Neural cell (in vitro differentiated cells): ENCODE measurements around the gene DMRTC1B.
"Not testable (repeated sequence)": the region's sequence is repeated elsewhere in the genome, so short reads cannot be mapped to it uniquely, and the experiment has no call there.

Source experiments
- EZH2 ChIP-seq: fragments of 200-600, 300-800 bp; shearing (Covaris generic), sonication (generic); IDR thresholded peaks from 2 replicates; pipeline ENCODE4 v1.6.1; 2014; ENCODE audit warnings: antibody characterized with exemption, low read length, borderline replicate concordance, mild to moderate bottlenecking; ENCODE audit not compliant: insufficient read depth, poor library complexity, severe bottlenecking
- MXI1 ChIP-seq: fragments of 450-650 bp; conservative IDR thresholded peaks from 2 replicates; pipeline ENCODE4 v1.6.1; 2014; ENCODE audit warnings: antibody characterized with exemption, mild to moderate bottlenecking; ENCODE audit not compliant: poor library complexity, severe bottlenecking
- POLR2AphosphoS5 ChIP-seq: IDR thresholded peaks from 2 replicates; pipeline ENCODE4 v1.6.1; 2012
- SMC3 ChIP-seq: fragments of 450-650 bp; conservative IDR thresholded peaks from 2 replicates; pipeline ENCODE4 v1.6.1; 2014; ENCODE audit warnings: antibody characterized with exemption, mild to moderate bottlenecking, moderate library complexity; ENCODE audit not compliant: poor library complexity
- TF ChIP-seq, protein P1 (sequence below): fragments of 450-650 bp; IDR thresholded peaks from 2 replicates; pipeline ENCODE4 v1.5.1; 2014; ENCODE audit warnings: antibody characterized with exemption, mild to moderate bottlenecking, moderate library complexity; ENCODE audit not compliant: poor library complexity, severe bottlenecking
- TF ChIP-seq, protein P2 (sequence below): IDR thresholded peaks from 2 replicates; pipeline ENCODE4 v1.6.1; 2012; ENCODE audit warnings: borderline replicate concordance

DNA sequence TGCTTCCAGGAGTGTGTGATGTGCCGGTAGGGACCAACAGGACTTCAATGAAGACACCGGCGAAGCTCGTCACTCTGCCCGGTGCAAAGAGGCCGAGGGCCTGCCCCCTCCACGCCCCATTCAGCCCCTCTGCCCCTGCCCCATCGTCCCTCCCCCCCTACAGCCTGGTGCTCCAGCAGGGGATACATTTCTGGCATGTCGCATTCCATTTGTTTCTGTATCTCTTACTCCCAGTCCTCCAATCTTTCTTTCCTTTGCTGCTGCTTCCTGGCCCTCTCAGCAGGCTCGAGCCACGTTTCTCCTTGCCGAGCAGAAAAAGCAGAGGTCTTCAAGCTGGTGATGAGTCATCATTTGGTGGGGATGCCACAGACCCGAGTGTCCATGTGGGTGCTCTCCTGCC lies 31.4 kb downstream of the DMRTC1B start, which contains the start of gene FAM236D:
- not testable (repeated sequence) for TF ChIP-seq MXI1, EZH2, SMC3, POLR2AphosphoS5
- TF ChIP-seq, protein P1, sequence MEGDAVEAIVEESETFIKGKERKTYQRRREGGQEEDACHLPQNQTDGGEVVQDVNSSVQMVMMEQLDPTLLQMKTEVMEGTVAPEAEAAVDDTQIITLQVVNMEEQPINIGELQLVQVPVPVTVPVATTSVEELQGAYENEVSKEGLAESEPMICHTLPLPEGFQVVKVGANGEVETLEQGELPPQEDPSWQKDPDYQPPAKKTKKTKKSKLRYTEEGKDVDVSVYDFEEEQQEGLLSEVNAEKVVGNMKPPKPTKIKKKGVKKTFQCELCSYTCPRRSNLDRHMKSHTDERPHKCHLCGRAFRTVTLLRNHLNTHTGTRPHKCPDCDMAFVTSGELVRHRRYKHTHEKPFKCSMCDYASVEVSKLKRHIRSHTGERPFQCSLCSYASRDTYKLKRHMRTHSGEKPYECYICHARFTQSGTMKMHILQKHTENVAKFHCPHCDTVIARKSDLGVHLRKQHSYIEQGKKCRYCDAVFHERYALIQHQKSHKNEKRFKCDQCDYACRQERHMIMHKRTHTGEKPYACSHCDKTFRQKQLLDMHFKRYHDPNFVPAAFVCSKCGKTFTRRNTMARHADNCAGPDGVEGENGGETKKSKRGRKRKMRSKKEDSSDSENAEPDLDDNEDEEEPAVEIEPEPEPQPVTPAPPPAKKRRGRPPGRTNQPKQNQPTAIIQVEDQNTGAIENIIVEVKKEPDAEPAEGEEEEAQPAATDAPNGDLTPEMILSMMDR: not testable (repeated sequence)
- TF ChIP-seq, protein P2, sequence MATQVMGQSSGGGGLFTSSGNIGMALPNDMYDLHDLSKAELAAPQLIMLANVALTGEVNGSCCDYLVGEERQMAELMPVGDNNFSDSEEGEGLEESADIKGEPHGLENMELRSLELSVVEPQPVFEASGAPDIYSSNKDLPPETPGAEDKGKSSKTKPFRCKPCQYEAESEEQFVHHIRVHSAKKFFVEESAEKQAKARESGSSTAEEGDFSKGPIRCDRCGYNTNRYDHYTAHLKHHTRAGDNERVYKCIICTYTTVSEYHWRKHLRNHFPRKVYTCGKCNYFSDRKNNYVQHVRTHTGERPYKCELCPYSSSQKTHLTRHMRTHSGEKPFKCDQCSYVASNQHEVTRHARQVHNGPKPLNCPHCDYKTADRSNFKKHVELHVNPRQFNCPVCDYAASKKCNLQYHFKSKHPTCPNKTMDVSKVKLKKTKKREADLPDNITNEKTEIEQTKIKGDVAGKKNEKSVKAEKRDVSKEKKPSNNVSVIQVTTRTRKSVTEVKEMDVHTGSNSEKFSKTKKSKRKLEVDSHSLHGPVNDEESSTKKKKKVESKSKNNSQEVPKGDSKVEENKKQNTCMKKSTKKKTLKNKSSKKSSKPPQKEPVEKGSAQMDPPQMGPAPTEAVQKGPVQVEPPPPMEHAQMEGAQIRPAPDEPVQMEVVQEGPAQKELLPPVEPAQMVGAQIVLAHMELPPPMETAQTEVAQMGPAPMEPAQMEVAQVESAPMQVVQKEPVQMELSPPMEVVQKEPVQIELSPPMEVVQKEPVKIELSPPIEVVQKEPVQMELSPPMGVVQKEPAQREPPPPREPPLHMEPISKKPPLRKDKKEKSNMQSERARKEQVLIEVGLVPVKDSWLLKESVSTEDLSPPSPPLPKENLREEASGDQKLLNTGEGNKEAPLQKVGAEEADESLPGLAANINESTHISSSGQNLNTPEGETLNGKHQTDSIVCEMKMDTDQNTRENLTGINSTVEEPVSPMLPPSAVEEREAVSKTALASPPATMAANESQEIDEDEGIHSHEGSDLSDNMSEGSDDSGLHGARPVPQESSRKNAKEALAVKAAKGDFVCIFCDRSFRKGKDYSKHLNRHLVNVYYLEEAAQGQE: not testable (repeated sequence)
